ENCODE measurements around the gene DAGLA. TPM values are rescaled to one million over a fixed set of nuclear protein-coding genes. Genes with fewer than 3 reads are reported as not detected.
A peak's percentile ranks its signal among the peaks of the same experiment; 100 is the strongest.

Gene DAGLA
- total and polyA plus RNA-seq, 2 of the 13 experiments (the other 11 are each of a cell fraction or from before 2014, with no cell fraction given): 2.6 to 3.9 TPM

GRCh38 chr11:61747967-61748285 is 67.7 kb downstream of the DAGLA start (continued):
- TF ChIP-seq, protein P1, sequence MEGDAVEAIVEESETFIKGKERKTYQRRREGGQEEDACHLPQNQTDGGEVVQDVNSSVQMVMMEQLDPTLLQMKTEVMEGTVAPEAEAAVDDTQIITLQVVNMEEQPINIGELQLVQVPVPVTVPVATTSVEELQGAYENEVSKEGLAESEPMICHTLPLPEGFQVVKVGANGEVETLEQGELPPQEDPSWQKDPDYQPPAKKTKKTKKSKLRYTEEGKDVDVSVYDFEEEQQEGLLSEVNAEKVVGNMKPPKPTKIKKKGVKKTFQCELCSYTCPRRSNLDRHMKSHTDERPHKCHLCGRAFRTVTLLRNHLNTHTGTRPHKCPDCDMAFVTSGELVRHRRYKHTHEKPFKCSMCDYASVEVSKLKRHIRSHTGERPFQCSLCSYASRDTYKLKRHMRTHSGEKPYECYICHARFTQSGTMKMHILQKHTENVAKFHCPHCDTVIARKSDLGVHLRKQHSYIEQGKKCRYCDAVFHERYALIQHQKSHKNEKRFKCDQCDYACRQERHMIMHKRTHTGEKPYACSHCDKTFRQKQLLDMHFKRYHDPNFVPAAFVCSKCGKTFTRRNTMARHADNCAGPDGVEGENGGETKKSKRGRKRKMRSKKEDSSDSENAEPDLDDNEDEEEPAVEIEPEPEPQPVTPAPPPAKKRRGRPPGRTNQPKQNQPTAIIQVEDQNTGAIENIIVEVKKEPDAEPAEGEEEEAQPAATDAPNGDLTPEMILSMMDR (CRISPR knock-in tag; IDR thresholded peaks at IDR 0.05): peak; percentile 1
- TF ChIP-seq MAX (IDR thresholded peaks at IDR 0.05) (no peak), ZC3H13 (CRISPR knock-in tag; IDR thresholded peaks at IDR 0.05) (no peak), CSRNP1 (CRISPR knock-in tag; IDR thresholded peaks at IDR 0.05) (no peak), RXRB (CRISPR knock-in tag; IDR thresholded peaks at IDR 0.05; ENCODE audit: borderline replicate concordance) (0 out of 2 replicates have a peak, but pooled peaks have one; percentile 1), WIZ (CRISPR knock-in tag; IDR thresholded peaks at IDR 0.05) (no peak), ZNF550 (CRISPR knock-in tag; IDR thresholded peaks at IDR 0.05; ENCODE audit: borderline replicate concordance) (no peak), ZNF318 (CRISPR knock-in tag; IDR thresholded peaks at IDR 0.05) (0 out of 2 replicates have a peak, but pooled peaks have one; percentile 20), ZNF17 (CRISPR knock-in tag; IDR thresholded peaks at IDR 0.05) (no peak), SMARCE1 (IDR thresholded peaks at IDR 0.05; ENCODE audit: borderline replicate concordance) (no peak), SAP130 (CRISPR knock-in tag; IDR thresholded peaks at IDR 0.05; ENCODE audit: low read depth) (no peak), JUNB (CRISPR knock-in tag; IDR thresholded peaks at IDR 0.05; ENCODE audit: borderline replicate concordance) (no peak), THYN1 (CRISPR knock-in tag; IDR thresholded peaks at IDR 0.05; ENCODE audit: borderline replicate concordance, low read depth) (no peak)
- TF ChIP-seq, protein P2, sequence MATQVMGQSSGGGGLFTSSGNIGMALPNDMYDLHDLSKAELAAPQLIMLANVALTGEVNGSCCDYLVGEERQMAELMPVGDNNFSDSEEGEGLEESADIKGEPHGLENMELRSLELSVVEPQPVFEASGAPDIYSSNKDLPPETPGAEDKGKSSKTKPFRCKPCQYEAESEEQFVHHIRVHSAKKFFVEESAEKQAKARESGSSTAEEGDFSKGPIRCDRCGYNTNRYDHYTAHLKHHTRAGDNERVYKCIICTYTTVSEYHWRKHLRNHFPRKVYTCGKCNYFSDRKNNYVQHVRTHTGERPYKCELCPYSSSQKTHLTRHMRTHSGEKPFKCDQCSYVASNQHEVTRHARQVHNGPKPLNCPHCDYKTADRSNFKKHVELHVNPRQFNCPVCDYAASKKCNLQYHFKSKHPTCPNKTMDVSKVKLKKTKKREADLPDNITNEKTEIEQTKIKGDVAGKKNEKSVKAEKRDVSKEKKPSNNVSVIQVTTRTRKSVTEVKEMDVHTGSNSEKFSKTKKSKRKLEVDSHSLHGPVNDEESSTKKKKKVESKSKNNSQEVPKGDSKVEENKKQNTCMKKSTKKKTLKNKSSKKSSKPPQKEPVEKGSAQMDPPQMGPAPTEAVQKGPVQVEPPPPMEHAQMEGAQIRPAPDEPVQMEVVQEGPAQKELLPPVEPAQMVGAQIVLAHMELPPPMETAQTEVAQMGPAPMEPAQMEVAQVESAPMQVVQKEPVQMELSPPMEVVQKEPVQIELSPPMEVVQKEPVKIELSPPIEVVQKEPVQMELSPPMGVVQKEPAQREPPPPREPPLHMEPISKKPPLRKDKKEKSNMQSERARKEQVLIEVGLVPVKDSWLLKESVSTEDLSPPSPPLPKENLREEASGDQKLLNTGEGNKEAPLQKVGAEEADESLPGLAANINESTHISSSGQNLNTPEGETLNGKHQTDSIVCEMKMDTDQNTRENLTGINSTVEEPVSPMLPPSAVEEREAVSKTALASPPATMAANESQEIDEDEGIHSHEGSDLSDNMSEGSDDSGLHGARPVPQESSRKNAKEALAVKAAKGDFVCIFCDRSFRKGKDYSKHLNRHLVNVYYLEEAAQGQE (IDR thresholded peaks at IDR 0.05; ENCODE audit: borderline replicate concordance in 1 of 2, low read depth in 1 of 2, low read length in 2 of 2): no peak
